ENCODE data around the gene ABCF3.

- TF ChIP-seq CTCF (IDR thresholded peaks at IDR 0.05 in 8 of 11, conservative IDR thresholded peaks at IDR 0.05 in 3 of 11) (no peak), POLR2AphosphoS5 (IDR thresholded peaks at IDR 0.05) (no peak), POLR2A (IDR thresholded peaks at IDR 0.05) (no peak)
These were observed 25.5 kb upstream of the ABCF3 start for GRCh38 chr3:184160456-184160855.
